Colonic mucosa (tissue), 4 donors: ENCODE data around the gene NOL9. TPM values are rescaled to one million over a fixed set of nuclear protein-coding genes. Genes with fewer than 3 reads are reported as not detected.

Experiments used
- DNase-seq: peaks from one replicate; pipeline ENCODE4 v3.0.0-alpha.2; 2020
- H3K27ac ChIP-seq: fragments of 200-600 bp; one replicate; pipeline ENCODE4 v1.8.0; 2021
- H3K27me3 ChIP-seq: fragments of 200-600 bp; one replicate; pipeline ENCODE4 v1.8.0; 2021
- H3K36me3 ChIP-seq: fragments of 200-600 bp; one replicate; pipeline ENCODE4 v1.8.0; 2021
- H3K4me1 ChIP-seq: fragments of 200-600 bp; one replicate; pipeline ENCODE4 v1.8.0; 2021; ENCODE audit warnings: mild to moderate bottlenecking
- H3K4me3 ChIP-seq: fragments of 200-600 bp; one replicate; pipeline ENCODE4 v1.8.0; 2021
- H3K9ac ChIP-seq, 2 donors: one replicate each; pipeline ENCODE4 v1.7.0; 2013; ENCODE audit warnings: control low read depth in 2 of 2, low read depth in 2 of 2, low read length in 2 of 2
- H3K9me3 ChIP-seq: fragments of 200-600 bp; one replicate; pipeline ENCODE4 v1.8.0; 2021
- CTCF ChIP-seq: fragments of 200-600 bp; IDR thresholded peaks from one replicate; pipeline ENCODE4 v1.8.0; 2022; ENCODE audit warnings: antibody characterized with exemption, mild to moderate bottlenecking
- intact Hi-C: fragments of 100-400 bp; cut with DNase I; formaldehyde crosslinking; loops from one replicate; pipeline ENCODE4 v1.14.1; 2022
- total RNA-seq, 2 donors: library from RNA; stranded (reverse); fragmentation: NEBNext Ultra II Directional in 1 of 2; extraction: Animal tissue kit (Norgen Biotek cat#: 25700) in 1 of 2; gene quantifications; one replicate each; pipeline ENCODE4 v1.2.1, GENCODE V29; 2021
- donor health status: healthy.
- donor health status: DM: no; HTN: no; CAD: no.
- donor health status: DM: no; HTN: no; CAD: no.

Gene NOL9
- 10 to 100 TPM; 14.5 to 27.3 TPM for total RNA-seq

- Histone ChIP-seq H3K4me1 (peaks cover 3% of the 10 kb centered on the region), H3K9me3 (no peaks in the 10 kb centered on the region), H3K36me3 (no peaks in the 10 kb centered on the region), H3K27me3 (no peaks in the 10 kb centered on the region), H3K27ac (peak within 1 kb of the TSS; percentile 36), H3K4me3 (peak within 1 kb of the TSS; percentile 100), H3K9ac (peak within 1 kb of the TSS; percentile 90 to 98)
- DNase-seq, result peak; percentile 94
- TF ChIP-seq CTCF, result peak; percentile 93
- intact Hi-C loops, result loop anchor here (10.0 kb wide), 1 partner anchor 81 kb away; no protein-coding TSS in a partner anchor
These were observed at the start of gene NOL9 for GRCh38 chr1:6554031-6554906. NOL9 (minus strand) TSS chr1:6554513; CDS start chr1:6554502, 11 bp downstream.

- H3K9me3 ChIP-seq, result no peaks in the 10 kb centered on the region
- peak overlapping the region; percentile 91 to 95 for H3K9ac ChIP-seq
- H3K36me3 ChIP-seq, result no peaks in the 10 kb centered on the region
- intact Hi-C loops, result no loop called here
- H3K4me3 ChIP-seq, result peak overlapping the region; percentile 94
- H3K4me1 ChIP-seq, result peaks cover 5% of the 10 kb centered on the region
- peak; percentile 59 for DNase-seq
- no peaks in the 10 kb centered on the region for H3K27me3 ChIP-seq
- no peak for TF ChIP-seq CTCF
- peak overlapping the region; percentile 94 for H3K27ac ChIP-seq
These were observed 49.1 kb upstream of the NOL9 start for GRCh38 chr1:6603238-6603914.

GRCh38 chr1:6602669-6603237 is 48.4 kb upstream of the NOL9 start, which contains the start of gene KLHL21:
KLHL21 (minus strand) TSS chr1:6602869; CDS start chr1:6602817, 52 bp downstream.
- Histone ChIP-seq H3K4me3 (peak within 1 kb of the TSS; percentile 94), H3K27me3 (no peaks in the 10 kb centered on the region), H3K36me3 (no peaks in the 10 kb centered on the region), H3K27ac (peak within 1 kb of the TSS; percentile 94), H3K9me3 (no peaks in the 10 kb centered on the region), H3K9ac (peak within 1 kb of the TSS; percentile 91 to 95), H3K4me1 (peaks cover 5% of the 10 kb centered on the region)
- TF ChIP-seq CTCF, result no peak
- intact Hi-C loops, result no loop called here
- DNase-seq, result peak; percentile 82

GRCh38 chr1:6601923-6602668 is 47.8 kb upstream of the NOL9 start:
- peak; percentile 49 for DNase-seq
- Histone ChIP-seq H3K9ac (peak overlapping the region; percentile 68 to 95), H3K27me3 (no peaks in the 10 kb centered on the region), H3K4me3 (peak overlapping the region; percentile 94), H3K9me3 (no peaks in the 10 kb centered on the region), H3K27ac (peak overlapping the region; percentile 94), H3K36me3 (no peaks in the 10 kb centered on the region), H3K4me1 (peaks cover 5% of the 10 kb centered on the region)
- TF ChIP-seq CTCF, result no peak
- intact Hi-C loops, result no loop called here
